DND-41 (cell line): ENCODE results near the gene ZDHHC14.
A peak's percentile ranks its signal among the peaks of the same experiment; 100 is the strongest.

ENCODE experiments used
- ATAC-seq: fragments of 200-7000 bp; cut with Tn5 transposase; 3 replicates; pipeline ENCODE4 v1.9.1; 2021; ENCODE audit warnings: low read depth; ENCODE audit not compliant: insufficient read depth
- DNase-seq: peaks from one replicate; pipeline ENCODE4 v3.0.0-alpha.2; 2020
- H2AFZ ChIP-seq: 2 replicates; pipeline ENCODE4 v1.6.0; 2012; ENCODE audit warnings: low read depth, low read length
- H3K27ac ChIP-seq: 2 replicates; pipeline ENCODE4 v1.5.1; 2012; ENCODE audit warnings: low read length, inconsistent platforms
- H3K27me3 ChIP-seq: fragments of 200-600 bp; sonication (generic); 2 replicates; pipeline ENCODE4 v1.6.0; 2012; ENCODE audit warnings: low read length, mild to moderate bottlenecking, inconsistent platforms; ENCODE audit not compliant: insufficient read depth, poor library complexity
- H3K36me3 ChIP-seq: 2 replicates; pipeline ENCODE4 v1.5.1; 2012; ENCODE audit warnings: low read length, inconsistent platforms; ENCODE audit not compliant: insufficient read depth
- H3K4me1 ChIP-seq: 2 replicates; pipeline ENCODE4 v1.5.1; 2012; ENCODE audit warnings: mild to moderate bottlenecking, low read length; ENCODE audit not compliant: insufficient read depth
- H3K4me2 ChIP-seq: 2 replicates; pipeline ENCODE4 v1.6.0; 2012; ENCODE audit warnings: mild to moderate bottlenecking, moderate library complexity, low read length, inconsistent platforms; ENCODE audit not compliant: insufficient read depth
- H3K4me3 ChIP-seq, 2 experiments: fragments of 200-600 bp in 1 of 2; shearing (Covaris generic) in 1 of 2; 2 replicates each; pipeline ENCODE4 v1.5.1; 2012 to 2016; ENCODE audit warnings: inconsistent platforms in 2 of 2, low read length in 2 of 2, mild to moderate bottlenecking in 2 of 2, low read depth in 1 of 2, moderate library complexity in 1 of 2
- H3K79me2 ChIP-seq: 2 replicates; pipeline ENCODE4 v1.6.0; 2012; ENCODE audit warnings: low read length, inconsistent platforms; ENCODE audit not compliant: insufficient read depth
- H3K9ac ChIP-seq: 2 replicates; pipeline ENCODE4 v1.6.0; 2012; ENCODE audit warnings: low read depth, mild to moderate bottlenecking, inconsistent platforms, low read length, moderate library complexity
- H3K9me3 ChIP-seq: 2 replicates; pipeline ENCODE4 v1.5.1; 2012; ENCODE audit warnings: low read length, moderate library complexity, mild to moderate bottlenecking, inconsistent platforms; ENCODE audit not compliant: insufficient read depth, severe bottlenecking
- H4K20me1 ChIP-seq: 2 replicates; pipeline ENCODE4 v1.6.0; 2012; ENCODE audit warnings: low read length; ENCODE audit not compliant: insufficient read depth
- EZH2 ChIP-seq: IDR thresholded peaks from 3 replicates; pipeline ENCODE4 v1.6.1; 2012; ENCODE audit warnings: borderline replicate concordance, low read depth, mild to moderate bottlenecking, moderate library complexity, low read length, inconsistent platforms; ENCODE audit not compliant: severe bottlenecking
- TF ChIP-seq, protein P1 (sequence below): IDR thresholded peaks from 2 replicates; pipeline ENCODE4 v1.5.1; 2012; ENCODE audit warnings: borderline replicate concordance, low read length, moderate library complexity, mild to moderate bottlenecking; ENCODE audit not compliant: poor library complexity, severe bottlenecking; ENCODE audit errors: extremely low read depth

ZDHHC14 gene

DNA sequence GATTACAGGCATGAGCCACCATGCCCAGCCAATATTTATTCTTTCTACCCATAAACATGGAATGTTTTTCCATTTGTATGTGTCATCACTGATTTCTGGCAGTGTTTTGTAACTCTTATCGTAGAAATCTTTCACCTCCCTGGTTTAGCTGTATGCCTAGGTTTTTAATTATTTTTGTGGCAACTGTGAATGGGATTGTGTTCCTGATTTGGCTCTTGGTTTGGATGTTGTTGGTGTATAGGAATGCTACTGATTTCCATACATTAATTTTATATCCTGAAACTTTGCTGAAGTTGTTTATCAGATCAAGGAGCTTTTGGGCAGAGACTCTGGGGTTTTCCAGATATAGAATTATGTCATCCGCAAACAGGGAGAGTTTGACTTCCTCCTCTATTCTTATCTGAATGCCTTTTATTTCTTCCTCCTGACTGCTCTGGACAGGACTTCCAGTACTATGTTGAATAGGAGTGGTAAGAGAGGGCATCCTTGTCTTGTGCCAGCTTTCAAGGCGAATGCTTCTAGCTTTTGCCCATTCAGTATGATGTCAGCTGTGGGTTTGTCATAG lies 198.6 kb downstream of the ZDHHC14 start:
- ATAC-seq (no peak), DNase-seq (no peak)
- H3K9me3 ChIP-seq = no peaks in the 10 kb centered on the region
- no peaks in the 10 kb centered on the region for H3K79me2 ChIP-seq
- no peak overlapping the region for H2AFZ ChIP-seq
- no peak overlapping the region for H3K9ac ChIP-seq
- H3K4me2 ChIP-seq = no peak overlapping the region
- no peaks in the 10 kb centered on the region for H3K27me3 ChIP-seq
- TF ChIP-seq, protein P1, sequence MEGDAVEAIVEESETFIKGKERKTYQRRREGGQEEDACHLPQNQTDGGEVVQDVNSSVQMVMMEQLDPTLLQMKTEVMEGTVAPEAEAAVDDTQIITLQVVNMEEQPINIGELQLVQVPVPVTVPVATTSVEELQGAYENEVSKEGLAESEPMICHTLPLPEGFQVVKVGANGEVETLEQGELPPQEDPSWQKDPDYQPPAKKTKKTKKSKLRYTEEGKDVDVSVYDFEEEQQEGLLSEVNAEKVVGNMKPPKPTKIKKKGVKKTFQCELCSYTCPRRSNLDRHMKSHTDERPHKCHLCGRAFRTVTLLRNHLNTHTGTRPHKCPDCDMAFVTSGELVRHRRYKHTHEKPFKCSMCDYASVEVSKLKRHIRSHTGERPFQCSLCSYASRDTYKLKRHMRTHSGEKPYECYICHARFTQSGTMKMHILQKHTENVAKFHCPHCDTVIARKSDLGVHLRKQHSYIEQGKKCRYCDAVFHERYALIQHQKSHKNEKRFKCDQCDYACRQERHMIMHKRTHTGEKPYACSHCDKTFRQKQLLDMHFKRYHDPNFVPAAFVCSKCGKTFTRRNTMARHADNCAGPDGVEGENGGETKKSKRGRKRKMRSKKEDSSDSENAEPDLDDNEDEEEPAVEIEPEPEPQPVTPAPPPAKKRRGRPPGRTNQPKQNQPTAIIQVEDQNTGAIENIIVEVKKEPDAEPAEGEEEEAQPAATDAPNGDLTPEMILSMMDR = no peak
- no peak for TF ChIP-seq EZH2
- no peak overlapping the region for H3K27ac ChIP-seq
- no peaks in the 10 kb centered on the region for H3K4me1 ChIP-seq
- H3K4me3 ChIP-seq = no peak overlapping the region
- H4K20me1 ChIP-seq = no peaks in the 10 kb centered on the region
- no peaks in the 10 kb centered on the region for H3K36me3 ChIP-seq

GRCh38 chr6:157584036-157584435 lies 203.0 kb downstream of the ZDHHC14 start:
- Histone ChIP-seq H3K9ac (no peak overlapping the region), H3K4me3 (no peak overlapping the region), H3K27me3 (no peaks in the 10 kb centered on the region), H4K20me1 (no peaks in the 10 kb centered on the region), H3K9me3 (no peaks in the 10 kb centered on the region), H3K79me2 (no peaks in the 10 kb centered on the region), H3K36me3 (no peaks in the 10 kb centered on the region), H3K4me1 (no peaks in the 10 kb centered on the region), H3K4me2 (no peak overlapping the region), H2AFZ (no peak overlapping the region), H3K27ac (no peak overlapping the region)
- ATAC-seq (no peak), DNase-seq (no peak)
- TF ChIP-seq EZH2 = no peak
- TF ChIP-seq, protein P1 = no peak

DNA sequence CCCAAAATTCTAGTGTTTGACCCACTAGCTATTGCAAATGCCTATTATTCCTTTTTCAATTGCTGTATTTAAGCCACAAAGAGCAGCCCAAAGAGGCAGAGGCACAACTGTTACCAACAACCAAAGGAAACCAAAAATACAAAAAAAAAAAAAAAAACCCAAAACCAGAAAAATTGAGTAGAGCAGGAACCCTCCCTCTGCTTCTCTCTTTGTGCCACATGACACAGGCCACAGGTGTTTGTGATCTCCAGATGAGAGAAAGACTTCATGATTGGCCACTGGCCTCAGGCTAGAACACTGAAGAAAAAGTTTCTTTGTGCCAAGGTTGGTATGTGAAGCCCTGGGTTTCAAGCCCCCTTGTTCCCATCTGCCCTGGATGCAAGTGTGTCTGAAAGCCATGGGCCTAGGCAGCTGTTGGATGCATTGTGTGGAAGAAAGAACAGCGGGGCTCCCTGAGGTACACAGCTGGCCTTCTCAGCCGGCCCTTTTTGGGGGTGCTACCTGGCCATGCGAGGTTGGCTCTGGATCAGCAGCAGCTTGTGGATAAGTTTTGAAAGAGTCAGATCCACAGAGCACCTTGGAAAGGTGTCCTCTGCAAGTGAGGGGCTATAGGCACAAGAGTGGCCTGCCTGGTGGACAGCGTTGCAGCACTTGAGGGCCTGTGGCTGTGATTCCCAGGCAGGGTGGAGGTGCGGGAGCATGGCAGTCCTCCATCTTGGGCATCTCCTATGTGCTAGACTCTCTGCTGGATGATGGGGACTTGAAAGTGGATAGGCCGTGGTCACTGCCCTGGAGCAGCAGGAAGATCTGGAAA lies 204.5 kb downstream of the ZDHHC14 start:
- H3K79me2 ChIP-seq = no peaks in the 10 kb centered on the region
- ATAC-seq (peak; percentile 58; the same call in 2 of the 3 replicates), DNase-seq (no peak)
- H3K36me3 ChIP-seq = no peaks in the 10 kb centered on the region
- H2AFZ ChIP-seq = no peak overlapping the region
- H3K4me3 ChIP-seq = no peak overlapping the region
- H3K9ac ChIP-seq = no peak overlapping the region
- H4K20me1 ChIP-seq = no peaks in the 10 kb centered on the region
- no peaks in the 10 kb centered on the region for H3K9me3 ChIP-seq
- no peak for TF ChIP-seq EZH2
- H3K27me3 ChIP-seq = no peaks in the 10 kb centered on the region
- H3K4me2 ChIP-seq = no peak overlapping the region
- no peak overlapping the region for H3K27ac ChIP-seq
- no peaks in the 10 kb centered on the region for H3K4me1 ChIP-seq

DNA sequence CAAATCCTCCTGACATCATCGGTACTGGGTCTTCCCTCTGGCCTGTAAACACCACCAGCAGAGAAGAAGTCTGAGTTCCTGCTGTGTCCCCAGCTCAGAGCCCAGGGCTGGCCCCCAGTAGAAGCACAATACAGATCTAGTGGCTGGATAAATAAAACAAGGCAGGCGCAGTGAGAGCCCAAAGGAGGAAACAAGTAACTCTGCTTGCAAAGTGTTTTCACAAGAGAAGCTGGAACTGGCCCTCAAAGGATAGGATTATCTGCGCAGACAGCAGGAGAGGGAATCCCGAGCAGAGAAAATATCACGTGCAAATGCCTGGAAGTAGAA lies 205.1 kb downstream of the ZDHHC14 start:
- Histone ChIP-seq H3K4me2 (no peak overlapping the region), H3K9ac (no peak overlapping the region), H3K4me3 (no peak overlapping the region), H3K4me1 (no peaks in the 10 kb centered on the region), H3K9me3 (no peaks in the 10 kb centered on the region), H3K27ac (no peak overlapping the region), H4K20me1 (no peaks in the 10 kb centered on the region), H3K27me3 (no peaks in the 10 kb centered on the region), H2AFZ (no peak overlapping the region), H3K36me3 (no peaks in the 10 kb centered on the region), H3K79me2 (no peaks in the 10 kb centered on the region)
- TF ChIP-seq EZH2 = no peak
- TF ChIP-seq, protein P1 = no peak
- ATAC-seq (no peak), DNase-seq (no peak)
